ENCODE results near the gene PTPRC.
A peak's percentile ranks its signal among the peaks of the same experiment; 100 is the strongest.

PTPRC gene

DNA sequence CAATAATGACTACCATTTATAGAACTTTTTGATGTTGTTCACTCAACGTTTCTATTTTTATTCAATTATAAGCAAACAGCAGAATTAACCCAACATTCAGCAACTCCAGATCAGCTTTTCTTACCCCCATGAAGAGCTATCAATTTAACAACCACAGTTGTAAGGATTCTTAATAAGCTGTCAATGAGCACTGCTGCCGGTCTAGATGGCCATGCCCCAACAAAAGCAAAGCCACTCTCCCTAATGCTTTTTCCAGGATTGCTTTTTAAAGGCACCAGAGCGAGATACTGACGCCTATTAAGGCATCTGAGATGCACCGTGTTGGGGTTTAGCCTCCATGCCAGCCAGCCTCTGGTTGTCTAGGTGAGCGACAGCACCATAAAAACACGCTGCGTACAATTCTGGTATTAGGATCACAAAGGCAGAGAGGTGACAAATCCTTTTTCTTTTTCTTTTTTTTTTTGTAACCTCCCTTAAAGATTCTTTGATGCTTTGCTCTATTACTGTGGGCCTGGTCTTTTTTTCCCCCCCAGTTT is 39.5 kb downstream of the PTPRC start:
- DNase-seq: peak; percentile 39

DNA sequence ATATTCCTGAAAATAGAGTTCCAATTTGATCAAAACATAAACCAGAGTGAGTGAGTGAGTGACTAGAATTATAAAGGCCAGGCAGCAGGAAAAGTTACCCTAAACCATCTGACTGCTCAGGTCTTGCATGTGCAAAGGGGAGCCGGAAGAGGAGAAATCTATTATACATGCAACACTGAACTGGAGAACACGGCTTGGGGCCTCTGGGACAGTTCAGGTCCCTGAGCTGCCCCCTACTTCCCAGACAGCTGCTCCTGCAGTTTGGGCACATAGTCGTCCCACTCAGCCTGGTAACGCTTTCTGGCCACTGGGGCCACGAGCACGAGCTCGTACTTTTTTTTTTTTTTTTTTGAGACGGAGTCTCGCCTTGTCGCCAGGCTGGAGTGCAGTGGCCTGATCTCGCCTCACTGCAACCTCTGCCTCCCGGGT is 40.1 kb downstream of the PTPRC start:
- DNase-seq: peak; percentile 43

DNA sequence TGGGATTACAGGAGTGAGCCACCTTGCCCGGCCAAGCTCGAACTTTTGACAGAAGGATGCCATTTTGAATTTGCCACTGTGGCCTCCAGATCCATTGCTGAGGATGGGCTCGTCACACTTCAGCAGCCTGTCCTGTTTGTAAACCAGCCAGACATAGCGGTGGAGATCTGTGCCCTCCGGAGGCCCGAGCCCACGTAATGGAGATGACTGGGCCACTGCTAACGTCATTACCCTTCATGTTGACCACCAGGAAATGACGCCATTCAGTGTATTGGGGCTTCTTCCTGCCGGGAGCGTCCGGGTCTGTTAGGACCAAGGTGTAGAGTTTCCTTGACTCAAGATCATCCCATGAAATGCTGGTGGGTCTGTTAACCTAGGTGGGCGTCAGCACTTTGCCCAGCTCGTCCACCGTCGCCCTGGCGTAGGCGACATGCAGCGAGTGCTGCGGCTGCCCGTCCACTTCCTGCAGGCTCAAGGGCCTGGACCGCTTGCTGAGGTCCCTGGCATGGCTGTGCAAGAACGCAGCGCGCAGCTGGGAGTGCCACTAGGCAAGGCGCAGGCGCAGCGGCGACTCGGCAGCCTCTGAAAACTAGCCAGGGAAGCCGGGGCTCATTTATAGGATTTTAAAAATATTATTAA is 40.8 kb downstream of the PTPRC start:
- peak; percentile 47 for DNase-seq

DNA sequence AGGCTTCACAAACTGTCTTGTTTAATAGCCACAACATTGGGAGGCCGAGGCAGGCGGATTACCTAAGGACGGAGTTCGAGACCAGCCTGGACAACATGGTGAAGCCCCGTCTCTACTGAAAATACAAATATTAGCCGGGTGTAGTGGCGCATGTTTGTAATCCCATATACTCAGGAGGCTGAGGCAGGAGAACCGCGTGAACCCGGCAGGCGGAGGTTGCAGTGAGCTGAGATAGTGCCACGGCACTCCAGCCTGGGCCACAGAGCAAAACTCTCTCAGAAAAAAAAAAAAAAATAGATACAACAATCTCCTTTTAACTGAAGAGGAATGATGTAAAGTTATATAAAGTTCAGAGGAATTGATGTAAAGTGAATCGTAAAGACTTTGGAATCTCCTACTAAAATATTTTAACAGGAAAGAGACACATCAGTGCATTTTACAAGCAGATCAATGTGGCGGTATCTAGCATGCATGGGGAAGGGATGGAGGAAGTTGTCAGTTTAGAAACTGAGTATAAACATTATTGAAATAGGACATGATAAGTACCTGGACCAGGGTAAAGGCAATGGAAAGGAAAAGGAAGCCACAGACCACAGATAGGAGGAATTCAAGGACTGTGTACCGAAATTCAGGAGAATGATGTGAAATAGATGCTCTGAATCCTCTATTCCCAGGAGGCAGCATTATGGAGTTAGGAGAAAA is 41.5 kb downstream of the PTPRC start:
- peak; percentile 34 for DNase-seq

DNA sequence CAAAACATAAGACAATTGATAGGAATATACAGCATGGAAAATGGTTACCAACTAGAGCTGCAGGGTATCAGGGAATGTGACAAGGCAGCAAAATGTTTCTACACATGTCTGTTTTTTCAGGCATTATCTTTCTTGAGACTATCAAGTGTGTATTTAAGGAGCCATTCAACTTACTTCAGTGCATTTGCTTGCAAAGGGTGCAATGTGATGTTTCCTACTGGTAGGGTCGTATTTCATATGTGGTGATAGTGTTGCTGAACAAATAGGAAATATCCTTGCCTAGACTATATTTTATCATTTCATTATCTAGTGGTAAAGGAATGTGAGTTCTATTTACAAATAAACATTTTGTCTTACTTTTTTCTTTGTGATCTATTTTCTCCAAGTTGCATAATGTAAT is 42.4 kb downstream of the PTPRC start:
- DNase-seq: no peak

DNA sequence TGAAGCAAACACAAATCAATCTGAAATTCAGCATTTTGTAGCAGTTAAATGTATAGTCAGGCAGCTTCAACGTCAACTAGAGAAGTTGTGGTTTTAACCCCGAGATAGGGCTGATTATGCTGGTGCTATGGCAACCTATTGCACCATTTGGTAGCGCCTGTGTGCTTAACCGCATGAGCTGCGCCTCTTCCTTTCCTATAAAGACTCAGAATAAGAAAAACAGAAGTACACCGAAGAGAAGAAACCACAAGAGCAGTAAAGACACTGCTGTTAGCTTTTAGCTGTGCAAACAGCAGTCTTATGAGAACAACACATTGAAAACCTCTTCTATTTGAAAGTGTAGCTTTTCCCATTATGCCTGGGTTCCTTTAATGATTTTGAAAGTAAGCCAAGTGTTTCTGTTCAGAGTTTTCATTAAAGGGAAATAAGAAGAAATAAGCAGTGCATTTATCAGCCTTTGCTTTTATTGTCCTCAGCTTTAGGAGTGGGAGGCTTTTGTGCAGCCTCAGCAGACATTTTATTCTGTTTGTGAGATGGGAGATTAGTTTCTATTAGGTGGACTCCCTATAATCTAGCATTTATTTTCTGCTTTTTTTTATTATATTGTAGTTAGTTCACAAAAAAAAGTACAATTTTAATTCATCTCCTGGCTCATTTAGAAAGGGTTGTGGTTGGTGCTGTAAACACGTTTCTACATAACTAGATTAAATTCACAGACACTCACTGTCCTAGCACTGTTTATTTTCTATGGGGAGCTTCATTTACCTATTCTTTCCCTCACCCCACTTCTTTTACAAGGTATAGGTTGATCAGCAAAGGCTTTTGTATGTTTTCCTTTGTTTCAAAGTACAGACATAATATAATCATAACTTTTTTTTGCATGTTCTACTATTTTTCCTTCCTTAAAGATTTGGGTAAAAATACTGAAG is 43.3 kb downstream of the PTPRC start:
- DNase-seq: peak; percentile 80

DNA sequence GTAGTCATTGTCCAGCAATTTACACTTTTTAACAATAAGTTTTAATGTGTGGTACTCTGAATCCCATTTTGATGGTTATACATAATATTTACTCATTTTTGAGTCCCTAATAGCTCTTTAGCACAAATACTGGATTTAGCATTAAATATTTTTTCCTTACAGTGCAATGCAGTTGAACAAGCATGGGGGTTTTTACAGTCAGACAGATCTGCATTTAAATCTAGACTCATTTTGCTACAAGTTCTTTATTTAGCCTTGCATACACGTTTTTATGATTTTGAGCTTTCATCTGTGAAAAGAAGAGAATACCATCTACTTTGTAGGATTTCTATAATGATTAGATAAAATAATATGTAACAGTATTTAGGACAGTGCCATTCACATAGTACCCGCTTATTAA is 44.0 kb downstream of the PTPRC start:
- no peak for DNase-seq

DNA sequence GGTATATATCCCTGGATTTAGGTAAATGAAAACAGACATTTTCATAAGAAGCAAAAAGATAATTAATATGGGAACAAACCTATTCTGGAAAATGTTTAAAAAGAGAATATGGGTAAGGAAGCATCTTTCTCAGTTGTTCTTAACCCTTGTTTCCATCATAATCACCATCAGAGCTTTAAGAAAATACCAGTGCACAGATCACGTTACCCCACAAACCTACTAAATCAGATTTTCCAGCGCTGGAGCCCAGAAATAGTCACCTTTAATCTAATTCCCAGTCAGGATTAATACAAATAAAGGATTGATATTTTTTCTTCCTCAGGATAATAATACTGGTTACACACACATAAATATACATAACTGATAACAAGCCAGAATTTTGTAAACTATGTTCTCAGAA is 44.6 kb downstream of the PTPRC start:
- no peak for DNase-seq

DNA sequence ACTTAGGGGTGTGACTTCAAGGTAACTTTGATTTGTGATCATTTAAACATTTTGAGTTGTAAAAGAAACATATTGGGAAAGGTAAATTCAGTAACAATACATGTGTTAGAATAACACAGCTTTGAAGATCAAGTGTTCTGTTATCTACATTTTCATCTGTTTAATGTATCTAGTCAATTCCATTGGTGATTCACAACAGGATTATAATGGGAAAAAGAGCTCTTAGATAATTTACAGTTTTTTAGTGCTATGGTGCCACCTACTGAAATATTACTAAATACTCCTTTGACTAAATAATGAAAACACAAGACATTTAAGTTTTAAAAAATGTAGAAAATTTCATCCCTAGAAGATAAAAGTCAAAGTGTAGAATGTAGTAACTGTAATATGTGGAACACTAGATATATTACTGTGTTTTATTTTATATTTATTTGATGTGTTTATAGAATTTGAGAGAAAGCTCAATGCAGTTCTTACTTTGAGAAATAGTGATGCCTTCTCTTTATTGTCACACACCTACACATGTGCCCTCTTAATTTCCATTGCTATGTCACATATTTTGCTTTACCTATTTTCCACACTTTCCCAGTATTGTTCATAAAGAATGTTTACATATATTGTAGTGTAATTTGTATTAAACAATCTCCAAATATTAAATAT is 47.4 kb downstream of the PTPRC start:
- DNase-seq: no peak

DNA sequence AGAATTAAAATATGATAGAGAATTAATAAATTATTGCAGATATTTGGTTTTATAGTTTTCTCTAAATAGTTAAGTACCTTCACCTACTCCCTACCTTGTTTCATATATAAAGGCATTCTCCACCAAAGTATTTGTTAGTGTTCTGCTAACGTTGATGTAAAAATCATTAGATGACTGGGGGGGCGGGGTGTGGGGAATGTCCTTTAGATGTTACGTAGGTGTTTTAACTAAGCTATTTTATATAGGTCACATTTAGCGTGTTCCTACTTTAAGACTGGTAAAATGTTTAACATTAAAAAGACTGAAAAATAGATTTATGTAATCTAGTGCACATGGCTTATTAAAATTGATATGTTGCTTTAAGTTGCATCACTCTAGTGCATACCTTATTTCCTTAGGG is 48.6 kb downstream of the PTPRC start:
- DNase-seq: no peak

DNA sequence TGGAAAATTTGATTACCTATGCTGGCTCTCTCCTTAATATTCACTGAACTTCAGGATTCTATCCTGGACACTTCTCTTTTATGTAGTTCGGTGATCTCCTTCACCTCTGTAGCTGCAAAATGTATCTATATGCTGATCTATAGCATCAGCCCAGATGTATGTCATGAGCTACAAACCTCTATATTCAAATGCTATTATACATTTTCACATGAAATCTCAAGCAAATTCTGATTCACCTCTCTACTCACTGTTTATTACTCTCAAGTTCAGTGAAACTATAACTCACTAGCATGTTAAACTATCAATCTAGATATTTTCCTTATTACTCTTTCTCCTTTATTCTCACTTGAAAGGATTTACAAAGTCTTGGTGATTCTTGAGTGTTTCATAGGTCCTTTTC is 52.2 kb downstream of the PTPRC start:
- DNase-seq: no peak

DNA sequence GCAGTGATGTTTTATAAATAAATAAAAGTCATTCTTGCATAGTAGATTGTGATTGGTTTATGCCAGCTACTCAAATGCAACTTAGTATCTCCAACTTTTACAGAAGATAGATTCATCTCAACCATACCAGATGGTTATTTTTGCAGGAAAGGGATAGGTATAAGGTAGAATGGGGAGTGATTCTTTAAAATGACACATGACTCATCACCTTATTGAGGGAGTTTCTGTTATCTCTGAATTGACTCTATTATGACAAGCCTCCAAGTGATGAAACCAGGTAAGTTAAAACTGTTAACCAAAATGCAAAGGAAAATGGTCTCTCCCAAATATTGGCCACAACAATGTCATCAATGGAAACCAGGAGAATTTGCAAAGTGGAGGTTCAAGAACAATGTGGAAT is 54.5 kb downstream of the PTPRC start:
- no peak for DNase-seq

DNA sequence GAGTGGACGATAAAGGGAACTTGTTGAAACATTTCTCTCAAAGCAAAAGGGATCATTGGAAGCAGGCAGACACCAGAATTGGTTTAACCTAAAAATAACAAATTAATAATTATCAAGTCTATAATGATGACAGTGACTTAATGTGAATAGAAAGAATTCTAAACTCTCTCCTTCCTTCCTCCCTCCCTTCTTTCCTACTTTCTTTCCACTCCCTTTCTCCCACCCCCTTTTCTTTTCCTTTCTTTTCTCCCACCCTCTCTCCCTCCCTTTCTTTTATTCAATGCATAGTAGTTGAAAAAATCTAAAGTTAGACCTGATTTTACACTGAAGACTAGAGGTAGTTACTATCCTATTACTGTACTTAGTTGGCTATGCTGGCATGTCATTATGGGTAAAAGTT is 55.7 kb downstream of the PTPRC start:
- no peak for DNase-seq

DNA sequence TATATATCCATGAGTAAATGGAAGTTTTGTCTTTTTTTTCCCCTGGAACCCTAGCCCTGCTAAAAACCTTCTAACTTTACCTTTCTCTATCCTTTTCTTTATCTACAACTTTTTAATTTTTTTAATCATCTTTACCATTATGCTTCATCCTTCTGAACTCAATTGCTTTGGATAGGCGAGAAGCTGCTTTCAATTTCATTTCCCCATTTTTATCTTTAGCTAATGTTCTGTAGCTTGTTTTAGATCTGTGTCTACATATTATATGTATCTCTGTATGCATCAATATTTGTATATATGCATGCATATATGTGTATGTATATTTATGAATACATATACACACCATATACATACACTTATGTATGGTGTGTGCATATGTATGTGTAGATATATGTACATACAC is 57.4 kb downstream of the PTPRC start:
- no peak for DNase-seq

DNA sequence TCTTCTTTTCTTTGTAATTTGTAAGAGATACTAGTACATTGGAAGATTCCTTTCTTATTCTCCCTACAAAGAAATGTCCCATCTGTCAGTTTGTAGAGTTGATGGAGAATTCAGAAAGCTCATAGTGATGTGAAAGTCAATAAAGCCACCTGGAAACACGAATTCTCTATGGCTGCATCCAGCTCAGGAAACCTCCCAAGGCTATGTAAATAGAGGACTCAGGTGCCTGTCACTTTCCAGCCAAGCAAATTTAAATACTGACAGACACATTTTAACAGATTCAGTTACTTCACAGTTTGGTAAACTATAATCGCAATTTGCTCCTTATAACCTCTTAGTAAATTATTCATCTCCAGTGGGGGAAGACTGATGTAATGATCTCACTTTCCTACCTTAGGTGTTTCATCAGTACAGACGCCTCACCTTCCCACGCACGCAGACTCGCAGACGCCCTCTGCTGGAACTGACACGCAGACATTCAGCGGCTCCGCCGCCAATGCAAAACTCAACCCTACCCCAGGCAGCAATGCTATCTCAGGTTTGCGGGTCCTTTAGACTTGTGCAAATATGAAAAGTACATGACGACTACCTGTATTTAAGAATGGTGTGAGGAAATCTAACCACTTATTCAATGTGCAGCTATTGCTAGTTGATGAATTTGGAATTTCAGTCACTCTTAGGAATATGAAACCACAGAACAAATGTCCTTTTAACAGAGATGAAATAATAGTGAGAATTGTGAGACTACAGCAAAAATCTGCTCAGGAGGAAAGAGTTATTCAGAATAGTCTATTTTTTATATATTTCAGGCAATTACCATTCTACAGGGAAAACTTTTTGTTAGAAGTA is 60.6 kb downstream of the PTPRC start:
- DNase-seq: peak; percentile 81

DNA sequence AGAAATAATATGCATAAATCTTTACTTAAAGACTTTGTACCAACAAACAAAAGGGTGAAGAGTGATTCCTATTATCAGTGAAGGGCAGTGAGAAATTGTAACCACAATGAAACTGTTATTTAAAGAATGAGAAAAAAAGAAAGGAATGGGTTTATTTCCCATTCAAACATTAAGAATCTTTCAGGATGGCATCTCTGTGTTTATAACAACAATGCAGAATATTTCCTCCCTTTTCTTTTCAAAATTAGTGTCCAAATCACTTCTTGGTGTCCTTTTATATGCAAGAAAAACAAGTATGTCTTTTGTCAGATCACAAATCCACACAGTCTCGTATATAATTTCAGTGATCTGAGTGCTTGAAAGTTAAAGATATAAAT is 61.2 kb downstream of the PTPRC start:
- DNase-seq: no peak

DNA sequence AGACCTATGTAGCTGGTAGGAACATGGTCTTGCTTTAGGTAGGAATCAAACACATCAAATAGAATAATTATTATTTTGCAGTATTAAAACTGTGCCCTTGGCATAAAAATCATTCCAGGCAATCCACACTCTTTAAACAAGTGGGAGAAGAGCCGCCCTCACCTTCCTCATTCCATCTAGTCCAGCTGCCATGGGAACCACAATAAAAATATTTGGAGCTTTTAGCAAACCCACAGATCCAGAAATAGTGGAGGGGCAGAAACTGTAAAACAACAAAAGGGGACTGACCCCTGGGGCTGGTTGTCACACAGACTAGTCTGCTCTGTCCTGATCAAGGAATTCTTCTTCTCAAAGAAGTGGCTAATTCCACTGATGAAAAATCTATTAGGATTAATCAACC is 61.6 kb downstream of the PTPRC start:
- DNase-seq: no peak

DNA sequence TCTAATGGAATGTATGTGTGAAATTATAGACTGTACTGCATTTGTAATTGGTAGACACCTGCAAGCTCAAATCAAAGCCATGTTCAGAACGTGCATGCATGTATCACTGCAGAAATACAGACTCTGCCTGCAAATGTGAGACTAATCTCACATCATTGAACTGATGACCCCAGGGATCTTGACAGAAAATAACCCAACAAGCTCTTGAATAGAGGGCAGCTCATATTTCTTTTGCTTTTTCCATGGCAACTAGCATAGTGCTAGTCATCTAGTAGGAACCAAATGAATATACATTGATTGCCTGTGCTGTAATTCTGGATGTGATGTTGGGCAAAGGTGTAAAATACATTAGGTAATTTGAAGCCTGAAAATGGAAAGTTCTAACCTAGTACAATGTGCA is 62.4 kb downstream of the PTPRC start:
- no peak for DNase-seq

DNA sequence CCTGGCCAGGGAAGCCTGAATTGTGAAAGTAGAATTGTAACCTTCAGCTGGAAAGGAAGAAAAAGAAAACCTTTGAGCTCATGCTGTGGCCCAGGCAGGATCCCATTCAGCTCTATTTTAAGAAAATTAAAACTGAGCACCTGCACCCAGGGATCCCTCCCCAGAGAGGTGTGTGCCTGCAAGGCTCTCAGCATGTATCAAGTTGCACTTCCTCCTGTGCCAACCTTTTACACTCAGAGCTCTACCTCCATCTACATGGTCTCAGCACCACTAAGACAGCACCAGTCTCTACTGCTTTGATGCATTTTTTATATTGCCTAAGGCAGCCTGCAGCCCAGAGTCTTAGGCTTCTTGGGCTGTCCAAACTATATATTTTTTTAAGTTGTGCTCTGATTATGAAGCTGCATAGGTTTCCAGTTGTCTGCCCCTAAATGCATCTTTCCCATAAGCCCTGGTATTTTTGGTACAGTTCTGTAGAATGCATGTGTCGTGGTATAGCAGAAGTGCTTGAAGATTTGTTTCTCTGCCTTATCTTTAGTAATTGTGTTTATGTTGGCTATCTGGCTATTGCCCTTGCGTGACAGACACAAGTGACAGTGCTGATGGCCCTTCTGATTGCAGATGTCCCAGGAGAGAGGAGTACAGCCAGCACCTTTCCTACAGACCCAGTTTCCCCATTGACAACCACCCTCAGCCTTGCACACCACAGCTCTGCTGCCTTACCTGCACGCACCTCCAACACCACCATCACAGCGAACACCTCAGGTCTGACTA is 63.1 kb downstream of the PTPRC start:
- DNase-seq: no peak

DNA sequence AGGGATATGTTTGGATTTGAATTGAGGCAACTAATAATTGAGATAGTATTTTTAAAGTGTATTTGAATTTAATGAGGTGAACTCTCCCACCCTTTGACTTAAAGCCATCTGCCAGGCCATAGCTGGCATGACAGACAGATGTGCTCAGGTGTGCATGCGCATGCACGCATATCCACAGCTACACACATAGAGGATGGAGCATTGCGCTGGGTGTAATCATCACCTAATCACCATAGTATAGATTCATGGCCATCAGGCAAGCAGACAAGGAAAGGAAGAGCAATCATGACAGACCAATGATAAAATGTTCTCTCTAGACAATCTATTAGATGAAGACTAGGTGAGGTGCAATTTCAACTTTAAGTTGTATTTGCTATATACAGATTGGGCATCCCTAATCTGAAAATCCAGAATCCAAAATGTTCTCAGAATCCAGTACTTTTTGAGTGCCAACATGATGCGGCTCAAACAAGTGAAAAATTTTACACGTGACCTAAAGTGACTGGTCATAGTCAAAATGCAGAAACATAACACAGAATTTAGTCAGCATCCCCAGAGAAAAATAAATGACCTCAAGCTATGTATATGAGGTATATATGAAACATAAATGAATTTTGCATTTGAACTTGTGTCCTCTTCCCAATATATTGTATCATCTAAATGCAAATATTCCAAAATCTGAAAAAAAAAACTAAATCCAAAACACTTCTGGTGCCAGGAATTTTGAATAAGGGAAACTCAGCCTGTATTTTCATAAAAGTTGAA is 70.1 kb downstream of the PTPRC start:
- DNase-seq: no peak

Measured in stimulated activated CD4-positive, alpha-beta T cell treated with anti-CD3 and anti-CD28 coated beads, Interleukin-15, amount 100 ng/mL, for 24 hours (primary cell).